ENCODE data around the gene ABTB2. TPM values are rescaled to one million over a fixed set of nuclear protein-coding genes. Genes with fewer than 3 reads are reported as not detected.

ABTB2 gene
- total RNA-seq, 2 donors from 2014 or later: 27.0 to 27.4 TPM

- no peaks in the 10 kb centered on the region for H3K4me1 ChIP-seq
- peaks cover 85% of the 10 kb centered on the region for H3K36me3 ChIP-seq
- no peaks in the 10 kb centered on the region for H3K9me3 ChIP-seq
- no peaks in the 10 kb centered on the region for H3K27me3 ChIP-seq
- H3K4me3 ChIP-seq: no peak overlapping the region
- no peak for DNase-seq (ENCODE audit: low spot score)
- no peak overlapping the region for H3K27ac ChIP-seq
- no peak for TF ChIP-seq CTCF (IDR thresholded peaks at IDR 0.05)
These were observed 205.6 kb downstream of the ABTB2 start for GRCh38 chr11:34151916-34152845.

GRCh38 chr11:34151166-34151565 lies 206.6 kb downstream of the ABTB2 start:
- H3K4me3 ChIP-seq: no peak overlapping the region
- no peak for TF ChIP-seq CTCF (IDR thresholded peaks at IDR 0.05)
- no peak for DNase-seq (ENCODE audit: low spot score)

GRCh38 chr11:34150494-34151151 lies 207.2 kb downstream of the ABTB2 start:
- TF ChIP-seq CTCF (IDR thresholded peaks at IDR 0.05): no peak
- Histone ChIP-seq H3K27me3 (no peaks in the 10 kb centered on the region), H3K4me3 (no peak overlapping the region), H3K9me3 (no peaks in the 10 kb centered on the region), H3K27ac (no peak overlapping the region), H3K4me1 (no peaks in the 10 kb centered on the region), H3K36me3 (peaks cover 92% of the 10 kb centered on the region)
- no peak for DNase-seq (ENCODE audit: low spot score)

More at GRCh38 chr11:34151166-34151565, 206.6 kb downstream of the ABTB2 start:
- Histone ChIP-seq H3K9me3 (no peaks in the 10 kb centered on the region), H3K27ac (no peak overlapping the region), H3K36me3 (peaks cover 91% of the 10 kb centered on the region), H3K4me1 (no peaks in the 10 kb centered on the region), H3K27me3 (no peaks in the 10 kb centered on the region)

GRCh38 chr11:34149786-34150185 lies 208.0 kb downstream of the ABTB2 start:
- Histone ChIP-seq H3K4me3 (no peak overlapping the region), H3K4me1 (no peaks in the 10 kb centered on the region), H3K27ac (no peak overlapping the region), H3K27me3 (no peaks in the 10 kb centered on the region), H3K36me3 (peaks cover 92% of the 10 kb centered on the region), H3K9me3 (no peaks in the 10 kb centered on the region)
- peak in 1 of 2 donors; percentile 30 for TF ChIP-seq CTCF (IDR thresholded peaks at IDR 0.05)
- DNase-seq (ENCODE audit: low spot score): no peak

GRCh38 chr11:34149274-34149673 lies 208.5 kb downstream of the ABTB2 start:
- DNase-seq (ENCODE audit: low spot score): no peak
- no peaks in the 10 kb centered on the region for H3K9me3 ChIP-seq
- H3K4me1 ChIP-seq: no peaks in the 10 kb centered on the region
- H3K36me3 ChIP-seq: peaks cover 92% of the 10 kb centered on the region
- H3K27ac ChIP-seq: no peak overlapping the region
- H3K27me3 ChIP-seq: no peaks in the 10 kb centered on the region
- TF ChIP-seq CTCF (IDR thresholded peaks at IDR 0.05): no peak
- H3K4me3 ChIP-seq: no peak overlapping the region

Measured in right atrium auricular region (tissue), 2 donors.